Measurements from ENCODE around the gene PRMT5.

DNA sequence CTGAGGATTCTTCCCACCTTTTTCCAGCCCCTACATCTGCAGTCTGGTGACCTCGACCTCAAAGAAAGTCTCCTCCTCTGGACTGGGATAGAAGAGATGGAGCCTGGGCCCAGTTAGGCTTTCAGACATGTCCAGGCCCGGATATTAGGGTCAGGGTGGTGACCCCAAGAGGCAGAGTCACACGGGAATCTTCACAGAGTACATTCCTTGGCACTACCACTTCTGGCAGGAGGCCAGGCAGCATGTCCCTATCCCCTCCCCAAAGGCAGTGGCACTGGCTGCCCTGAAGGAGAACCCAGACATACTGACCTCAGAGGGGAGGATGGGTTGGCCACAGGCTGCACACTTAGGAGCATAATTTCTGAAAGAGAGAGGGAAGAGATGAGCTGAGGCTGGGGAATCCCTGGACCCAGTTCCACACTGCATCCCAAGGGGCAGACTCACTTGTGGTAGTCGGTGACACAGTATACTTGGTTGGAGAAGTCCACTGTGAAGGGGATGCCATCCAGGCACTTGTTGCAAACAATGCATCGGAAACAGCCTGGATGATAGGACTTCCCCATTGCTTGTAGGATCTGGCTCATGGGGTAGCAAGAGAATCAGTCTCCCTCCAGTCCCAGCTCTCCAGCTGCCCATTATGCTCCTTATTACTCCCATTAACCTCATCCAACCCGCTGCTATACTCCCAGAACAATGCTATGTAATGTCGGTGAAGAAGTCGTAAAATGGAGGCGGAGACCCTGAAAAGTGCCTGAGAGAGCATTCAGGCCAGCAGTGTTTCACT, 45.5 kb upstream of the PRMT5 start:
- TF ChIP-seq CTCF (IDR thresholded peaks at IDR 0.05; ENCODE audit: extremely low read depth in 1 of 2, insufficient read depth in 1 of 2, low read depth in 1 of 2, low read length in 2 of 2) (no peak), POLR2A (IDR thresholded peaks at IDR 0.05; ENCODE audit: low read depth, low read length) (no peak)

All from endothelial cell of umbilical vein (primary cell).